COR-L47 (cell line): ENCODE results near the gene CCN5.
"Not testable (repeated sequence)": the region's sequence is repeated elsewhere in the genome, so short reads cannot be mapped to it uniquely, and the experiment has no call there.

Experiments
- DNase-seq: peaks from one replicate; lab custom pipeline; 2025; lab: John Stamatoyannopoulos, UW

Gene CCN5

DNA sequence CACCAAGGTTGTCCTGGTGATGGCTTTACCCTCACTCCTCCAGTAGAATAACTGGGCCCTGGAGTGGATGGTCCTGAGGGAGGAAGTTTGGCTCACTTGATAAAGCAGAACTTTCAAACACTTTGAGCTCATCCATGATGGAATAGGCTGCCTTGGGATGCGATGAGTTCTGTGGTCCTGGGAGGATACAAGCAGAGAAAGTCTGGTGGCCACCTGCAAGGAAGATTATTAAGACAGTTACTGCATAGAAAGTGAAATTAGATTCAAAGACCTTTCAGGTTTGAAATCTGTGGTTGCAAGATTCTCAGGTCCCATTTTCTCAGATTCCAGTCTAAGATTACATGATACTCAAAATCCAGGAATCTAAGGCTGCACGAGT lies 19.9 kb upstream of the CCN5 start:
- DNase-seq: no peak

DNA sequence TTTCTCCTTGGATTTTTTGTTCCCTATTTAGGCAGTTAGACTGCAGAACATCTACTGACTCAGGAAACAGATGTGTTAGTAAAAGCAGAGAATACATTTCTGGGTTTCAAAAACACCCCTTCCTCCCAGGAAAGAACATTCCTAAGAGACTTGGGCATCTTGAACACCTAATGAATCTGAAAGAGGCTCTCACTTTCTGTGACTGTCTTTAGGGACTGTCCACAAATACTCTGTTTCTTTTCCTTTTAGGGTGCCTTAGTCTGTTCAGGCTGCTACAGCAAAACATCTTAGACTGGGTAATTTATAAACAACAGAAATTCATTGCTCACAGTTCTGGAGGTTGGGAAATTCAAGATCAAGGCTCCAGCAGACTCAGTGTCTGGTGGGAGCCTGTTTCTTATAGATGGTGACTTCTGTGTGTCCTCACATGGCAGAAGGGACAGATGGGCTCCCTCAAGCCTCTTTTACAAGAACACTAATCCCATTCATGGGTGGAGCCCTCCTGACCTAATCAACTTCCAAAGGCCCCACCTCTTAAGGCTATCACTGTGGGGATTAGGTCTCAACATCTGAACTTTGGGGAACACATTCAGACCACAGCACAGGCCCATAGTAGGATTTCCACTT lies 19.4 kb upstream of the CCN5 start:
- no peak for DNase-seq

DNA sequence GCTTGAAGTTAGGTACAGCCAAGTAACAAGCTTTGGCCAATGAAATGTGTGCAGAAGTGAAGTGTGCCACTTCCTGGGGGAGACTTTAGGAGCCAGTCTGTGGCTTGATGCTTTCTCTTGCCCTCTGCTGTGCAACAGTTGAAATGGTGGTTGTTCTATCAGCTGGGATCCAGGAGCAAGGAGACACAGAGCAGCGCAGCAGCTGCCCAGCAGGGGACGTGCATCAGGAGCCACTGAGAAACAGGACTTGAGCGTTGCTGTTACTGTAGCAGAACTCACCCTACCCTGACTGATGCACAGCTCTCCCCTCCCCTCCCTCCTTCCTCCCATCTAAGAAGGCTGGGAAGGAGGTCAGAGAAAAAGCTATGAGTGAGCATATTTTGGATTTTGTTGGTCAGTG lies 18.9 kb upstream of the CCN5 start:
- no peak for DNase-seq

DNA sequence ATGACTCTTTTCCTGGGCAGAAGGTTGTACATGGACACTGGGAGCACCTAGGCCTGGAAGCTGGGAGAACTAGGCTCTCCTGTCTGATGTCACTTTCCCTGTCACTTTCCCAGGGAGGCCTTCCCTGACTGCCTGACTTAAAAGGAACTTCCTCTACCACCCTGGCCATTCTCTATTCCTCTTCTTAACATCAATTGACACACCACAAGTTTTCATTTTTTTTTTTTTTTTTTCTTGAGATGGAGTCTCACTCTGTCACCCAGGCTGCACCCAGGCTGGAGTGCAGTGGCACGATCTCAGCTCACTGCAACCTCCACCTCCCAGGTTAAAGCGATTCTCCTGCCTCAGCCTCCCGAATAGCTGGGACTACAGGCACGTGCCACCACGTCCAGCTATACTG lies 18.1 kb upstream of the CCN5 start:
- DNase-seq: not testable (repeated sequence)

DNA sequence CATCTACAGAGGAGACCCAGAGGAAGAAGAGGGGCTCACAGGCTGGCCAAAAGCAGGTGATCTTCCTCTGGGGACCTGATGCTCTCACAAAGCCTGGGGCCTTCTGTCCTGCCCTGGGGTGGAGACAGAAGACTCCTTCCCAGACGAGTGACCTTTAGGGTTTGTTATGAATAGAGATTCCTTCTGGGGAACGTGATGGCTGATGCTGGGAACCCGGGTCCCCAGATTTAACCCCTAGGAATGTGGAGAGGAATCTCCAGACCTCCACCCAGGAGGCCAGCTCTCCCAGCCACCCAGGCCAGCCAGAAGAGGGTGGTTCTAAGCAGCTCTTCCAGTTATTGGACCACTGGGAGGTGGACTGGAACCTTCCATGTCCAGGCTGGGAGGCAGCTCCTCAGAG lies 16.8 kb upstream of the CCN5 start:
- no peak for DNase-seq

DNA sequence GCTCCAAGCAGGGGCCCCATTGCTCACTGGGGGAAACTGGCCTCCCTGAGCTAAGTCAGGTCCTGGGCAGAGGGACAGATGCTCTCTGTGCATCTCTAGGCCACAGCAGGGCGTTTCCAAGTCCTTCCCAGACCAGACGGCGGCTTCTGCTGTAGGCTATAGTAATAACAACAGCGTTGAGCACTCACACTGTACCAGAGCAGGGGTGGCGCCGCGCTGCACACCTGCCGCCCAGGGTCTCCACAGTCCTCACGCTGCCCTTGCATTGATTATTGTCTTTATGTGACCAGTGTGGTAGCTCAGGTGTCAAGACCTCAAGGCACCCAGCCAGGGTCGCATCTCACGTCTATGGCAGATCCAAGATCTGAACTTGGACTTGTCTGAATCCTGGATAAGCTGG lies 14.9 kb upstream of the CCN5 start:
- DNase-seq: no peak

DNA sequence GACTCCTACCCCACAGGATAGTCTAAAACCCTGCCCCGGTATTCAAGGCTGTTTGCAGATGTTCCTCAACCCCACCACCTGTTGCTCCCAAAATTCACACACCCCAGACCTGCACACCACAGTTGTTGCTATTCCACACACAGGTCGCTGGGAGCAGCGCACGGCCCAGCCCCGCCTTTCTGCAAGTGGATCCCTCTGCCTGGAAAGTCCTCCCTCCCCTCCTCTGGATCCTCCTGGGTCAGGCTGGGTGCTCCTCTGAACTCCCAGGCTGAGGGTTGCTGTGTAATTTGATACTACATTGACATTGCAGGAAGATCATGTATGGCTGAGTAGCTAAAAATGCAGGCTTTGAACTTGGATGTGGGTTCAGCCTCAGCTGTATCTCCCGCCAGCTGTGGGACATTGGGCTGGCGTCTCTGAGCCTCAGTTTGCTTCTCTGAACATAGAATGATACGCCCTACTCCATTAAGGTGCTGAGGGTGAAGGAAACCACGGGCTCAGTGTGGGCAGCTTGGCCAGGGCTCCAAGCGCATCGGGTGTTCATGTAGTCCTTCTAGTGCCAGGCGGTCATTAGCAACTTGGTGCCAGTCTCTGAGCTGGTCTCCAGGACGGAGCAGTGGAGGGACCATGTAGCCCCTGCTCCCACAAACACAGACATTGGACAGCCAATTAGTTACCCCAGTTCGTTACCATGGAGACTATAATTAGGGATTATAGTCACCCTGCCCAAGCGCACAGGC lies 13.9 kb upstream of the CCN5 start:
- no peak for DNase-seq

DNA sequence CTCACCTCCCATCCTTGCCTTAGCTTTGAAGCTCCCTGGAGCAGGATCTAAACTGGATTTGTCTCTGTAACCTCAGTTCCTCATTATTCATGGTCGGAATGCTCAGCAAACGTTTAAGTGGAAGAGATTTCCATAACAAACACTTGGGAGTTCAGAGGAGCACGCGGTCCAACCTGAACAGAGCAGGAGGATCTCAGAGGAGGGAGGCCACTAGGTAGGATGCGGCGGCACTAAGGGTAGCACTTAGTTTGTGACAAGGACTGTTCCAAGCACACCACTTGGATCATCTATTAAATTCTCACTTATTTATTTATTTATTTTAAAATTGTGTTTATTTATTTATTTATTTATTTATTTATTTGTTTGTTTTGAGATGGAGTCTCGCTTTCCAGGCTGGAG lies 13.3 kb upstream of the CCN5 start:
- no peak for DNase-seq

DNA sequence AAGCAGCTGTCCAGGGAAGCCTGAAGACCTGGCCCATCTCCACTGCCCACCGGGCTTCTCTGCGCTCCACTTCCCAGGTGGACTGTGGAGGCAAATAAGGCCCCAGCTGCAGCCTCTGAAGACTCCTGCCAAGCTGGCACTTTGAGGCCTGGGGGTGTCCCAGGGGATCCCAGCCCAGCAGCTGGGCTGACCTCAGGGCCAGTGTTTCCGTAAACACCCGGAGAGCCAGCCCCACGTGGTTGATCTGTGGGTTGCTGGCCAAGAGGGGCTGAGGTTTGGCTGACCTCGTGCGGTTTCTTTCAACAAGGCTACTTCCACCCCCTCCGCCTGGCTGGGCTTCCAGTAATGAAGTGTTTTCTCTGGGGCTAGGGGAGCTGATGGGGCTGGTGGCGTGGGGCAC lies 12.4 kb upstream of the CCN5 start:
- no peak for DNase-seq

DNA sequence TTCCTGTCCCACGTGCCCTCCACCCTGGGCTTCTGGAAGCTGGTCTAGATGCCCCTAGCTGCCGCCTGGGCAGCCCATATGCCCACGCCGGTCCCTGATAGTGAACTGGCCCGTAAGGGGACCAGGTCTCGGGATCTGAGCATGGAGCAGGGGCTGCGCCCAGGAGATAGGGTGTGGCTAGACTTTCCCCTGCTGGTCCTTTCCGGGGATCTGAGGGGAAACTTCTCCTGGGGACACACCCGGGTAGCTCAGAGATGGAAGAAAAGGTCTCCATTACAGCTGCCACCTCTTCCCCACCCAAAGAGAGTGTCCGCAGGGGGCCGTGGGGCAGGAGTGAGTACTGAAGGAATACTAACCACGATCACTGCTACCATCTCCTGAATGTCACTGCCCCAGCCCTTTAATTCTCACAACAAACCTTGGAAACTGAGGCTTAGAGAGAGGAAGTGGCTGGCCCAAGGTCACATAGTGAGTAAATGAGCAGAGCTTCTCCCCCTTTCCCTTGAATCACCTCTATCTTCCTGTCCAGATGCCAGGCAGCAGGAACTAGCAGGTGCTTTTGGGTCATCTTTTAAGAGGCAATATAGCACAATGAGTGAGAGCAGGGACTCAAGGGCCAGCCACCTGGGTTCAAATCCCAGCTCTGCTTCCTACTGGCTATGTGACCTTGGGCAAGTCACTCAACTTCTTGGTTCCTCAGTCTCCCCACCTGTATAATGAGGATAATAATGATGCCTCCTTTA lies 11.8 kb upstream of the CCN5 start:
- DNase-seq: no peak

DNA sequence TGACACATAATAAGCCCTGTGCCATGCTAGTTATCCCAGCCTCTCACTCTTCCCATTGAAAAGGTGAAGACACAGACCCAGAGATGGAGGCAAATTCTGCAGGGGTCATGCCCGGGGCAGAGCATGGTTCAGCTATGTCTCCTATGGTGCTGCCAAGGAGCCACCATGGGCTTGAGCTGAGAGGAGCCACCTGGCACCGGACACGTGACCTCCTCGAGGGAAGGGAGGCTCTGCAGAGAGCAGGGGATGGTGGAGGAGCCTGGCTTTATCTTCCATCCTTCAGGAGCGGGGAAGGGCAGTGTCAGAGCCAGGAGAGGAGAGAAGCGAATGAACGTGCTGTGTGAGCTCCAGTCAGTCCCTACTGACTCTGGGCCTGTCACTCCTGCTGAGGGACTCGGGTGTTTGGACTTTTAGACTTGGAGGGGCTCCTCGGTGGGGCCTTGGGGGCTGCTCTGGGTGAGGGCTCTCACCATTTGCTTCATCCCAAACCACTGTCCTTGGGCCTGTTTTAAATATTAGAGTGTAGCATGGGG lies 11.1 kb upstream of the CCN5 start:
- no peak for DNase-seq

DNA sequence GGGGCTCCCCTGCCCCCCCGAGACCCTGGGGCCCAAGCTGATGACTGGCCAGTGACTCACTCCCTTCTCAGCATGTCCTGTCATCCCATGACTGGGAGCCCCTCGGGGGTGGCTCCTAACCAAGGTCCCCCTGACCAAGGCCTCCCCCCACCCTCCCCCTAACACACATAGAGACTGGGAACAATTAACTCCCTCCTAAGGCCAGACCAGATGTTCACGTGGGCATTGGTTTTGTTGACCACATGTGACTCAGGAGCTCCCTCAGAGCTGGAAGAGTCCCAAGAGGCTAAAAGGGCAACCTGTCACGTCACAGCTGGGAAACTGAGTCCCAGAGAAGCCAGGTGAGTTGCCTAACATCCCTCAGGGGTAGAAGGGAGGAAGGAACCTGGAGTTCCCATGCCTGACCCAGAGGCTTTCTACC lies 10.6 kb upstream of the CCN5 start:
- no peak for DNase-seq

DNA sequence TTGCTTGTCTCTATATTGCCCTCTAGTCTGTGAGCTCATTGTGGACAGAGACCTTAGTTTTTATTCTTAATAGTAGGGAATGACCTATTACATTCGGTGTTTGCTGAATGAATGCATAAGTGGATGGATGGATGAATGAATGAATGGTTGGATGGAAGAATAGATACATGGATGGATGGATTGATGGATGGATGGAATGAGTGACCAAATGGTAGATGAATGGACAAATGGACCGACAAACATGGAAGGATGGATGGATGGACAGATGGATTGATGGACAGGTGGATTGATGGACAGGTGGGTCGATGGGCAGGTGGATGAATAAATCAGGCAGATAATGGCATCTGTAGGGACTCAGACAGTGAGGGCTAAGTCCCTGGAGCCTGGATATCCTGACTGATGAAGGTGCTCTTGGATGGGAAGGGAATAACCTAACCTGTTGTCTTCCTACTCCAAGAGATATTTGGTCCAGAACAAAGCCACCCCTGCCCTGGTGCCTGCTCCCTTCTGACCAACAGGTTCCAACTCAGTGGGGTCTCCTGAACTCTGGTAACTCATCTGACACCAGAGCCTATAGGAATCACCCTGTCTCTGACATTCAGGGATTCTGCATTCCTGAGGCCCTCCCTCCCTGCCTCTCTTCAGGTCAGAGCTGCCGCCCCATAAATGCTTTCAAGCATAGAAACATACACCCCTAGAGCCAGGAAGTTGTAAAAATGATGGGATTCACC lies 9.6 kb upstream of the CCN5 start:
- DNase-seq: no peak

DNA sequence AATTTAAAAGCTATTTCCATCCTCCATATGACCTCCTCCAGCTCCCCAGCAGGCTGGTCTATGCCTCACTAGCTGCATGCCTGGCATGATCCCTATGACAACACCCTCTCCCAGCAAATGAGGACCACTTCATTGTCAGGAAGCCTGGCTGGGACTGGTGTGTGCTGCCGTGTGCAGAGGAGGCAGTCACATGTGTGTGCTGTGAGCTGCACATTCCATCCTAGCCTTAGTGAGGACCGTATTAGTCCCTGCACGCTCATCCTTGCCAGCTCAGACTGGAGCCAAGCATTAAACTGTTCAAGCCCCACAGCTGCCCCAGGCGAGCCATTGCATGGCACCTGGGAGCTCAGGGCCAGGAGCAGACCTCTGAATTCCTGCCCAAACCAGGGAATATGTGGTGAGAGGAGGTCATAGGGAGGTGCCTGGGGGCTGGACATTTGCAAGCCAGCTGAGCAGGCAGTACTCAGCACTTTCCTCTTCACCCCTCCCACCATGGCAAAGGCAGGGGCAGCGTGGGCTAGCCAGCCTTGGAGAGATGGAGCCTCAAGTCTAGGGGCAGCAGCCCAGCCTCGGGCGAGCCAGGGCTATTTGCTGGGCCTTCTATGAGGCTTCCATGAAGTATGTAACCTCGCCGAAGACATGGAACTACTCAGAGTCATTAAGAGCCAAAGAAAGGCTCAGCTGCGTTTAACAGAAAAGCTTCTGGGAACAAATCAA lies 8.7 kb upstream of the CCN5 start:
- DNase-seq: no peak

DNA sequence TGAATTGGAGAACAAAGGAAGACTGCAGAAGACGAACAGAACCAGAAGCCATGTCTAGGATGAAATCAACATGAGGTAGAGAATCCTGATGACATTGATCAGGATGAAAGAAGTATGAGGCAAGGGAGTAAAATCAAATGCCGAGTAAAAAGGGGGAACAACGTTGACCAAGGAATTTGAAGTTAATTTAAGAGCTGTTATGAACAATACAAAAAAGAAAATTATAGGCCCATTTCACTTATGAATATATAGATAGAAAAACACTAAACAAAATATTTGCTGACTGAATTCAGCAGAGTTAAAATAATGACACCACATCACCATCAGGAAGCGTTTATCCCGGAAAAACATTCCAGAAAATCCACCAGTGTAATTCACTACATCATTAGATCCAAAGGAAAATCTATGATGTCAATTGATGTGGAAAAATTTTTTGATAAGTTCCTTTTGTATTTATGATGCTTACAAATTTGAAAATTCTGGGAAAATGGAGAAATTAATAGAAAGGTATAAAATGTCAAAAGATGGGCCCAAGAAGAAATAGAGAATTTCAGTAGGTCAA lies 8.1 kb upstream of the CCN5 start:
- no peak for DNase-seq

DNA sequence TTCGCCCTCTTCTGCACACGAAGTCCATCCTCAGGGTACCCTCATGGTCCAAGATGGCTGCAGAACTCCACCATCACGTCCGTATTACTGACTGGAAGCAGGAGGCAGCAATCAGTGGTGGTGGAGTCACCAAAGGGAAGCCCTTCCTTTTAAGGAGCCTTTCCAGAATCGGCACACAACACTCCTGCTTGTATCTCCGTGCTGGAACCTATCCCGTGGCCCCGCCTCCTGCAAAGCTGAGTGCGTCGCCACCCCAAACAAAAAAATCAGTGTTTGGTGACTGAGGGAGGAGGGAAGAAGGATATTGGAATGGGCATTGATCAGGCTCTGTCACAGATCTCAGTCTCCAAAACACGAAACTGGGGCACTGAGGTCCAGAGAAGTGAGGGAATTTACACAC lies 5.8 kb upstream of the CCN5 start:
- no peak for DNase-seq

DNA sequence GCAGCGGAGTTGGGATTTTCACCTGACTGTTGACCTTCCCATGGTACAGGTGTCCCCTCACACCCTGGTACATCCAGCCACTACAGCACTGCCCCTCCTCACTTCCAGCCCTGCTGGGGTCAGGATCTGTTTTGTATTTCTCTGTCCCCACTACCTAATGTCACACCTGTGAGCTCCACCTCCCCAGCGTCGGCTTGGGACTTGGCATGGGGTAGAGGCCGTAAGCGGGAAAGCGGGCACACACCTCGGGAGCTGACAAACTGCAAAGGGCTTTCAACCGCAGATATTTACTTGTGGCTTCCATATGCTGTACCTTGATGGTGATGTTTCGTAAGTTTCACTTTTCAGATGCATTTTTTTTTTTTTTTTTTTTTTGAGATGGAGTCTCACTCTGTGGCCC lies 5.4 kb upstream of the CCN5 start:
- no peak for DNase-seq

DNA sequence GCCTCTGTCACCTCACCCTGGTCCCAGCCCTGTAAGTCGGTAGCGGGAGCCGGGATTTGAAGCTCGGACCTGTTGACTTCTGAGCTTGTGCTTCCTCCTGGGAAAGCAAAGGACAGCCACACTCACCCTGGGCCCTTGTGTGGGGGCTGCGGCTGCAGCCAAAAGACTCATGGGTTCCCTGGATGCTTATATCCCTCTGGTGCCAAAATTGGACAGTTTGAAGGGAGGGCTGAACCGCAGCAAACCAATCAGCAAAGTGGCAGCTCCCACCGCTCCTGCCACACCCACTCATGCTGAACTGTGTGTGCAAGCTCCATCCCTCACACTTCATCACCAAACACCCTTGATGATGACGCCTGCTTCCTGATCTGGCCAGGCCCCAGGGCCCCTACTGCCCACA lies 3.9 kb upstream of the CCN5 start:
- no peak for DNase-seq

DNA sequence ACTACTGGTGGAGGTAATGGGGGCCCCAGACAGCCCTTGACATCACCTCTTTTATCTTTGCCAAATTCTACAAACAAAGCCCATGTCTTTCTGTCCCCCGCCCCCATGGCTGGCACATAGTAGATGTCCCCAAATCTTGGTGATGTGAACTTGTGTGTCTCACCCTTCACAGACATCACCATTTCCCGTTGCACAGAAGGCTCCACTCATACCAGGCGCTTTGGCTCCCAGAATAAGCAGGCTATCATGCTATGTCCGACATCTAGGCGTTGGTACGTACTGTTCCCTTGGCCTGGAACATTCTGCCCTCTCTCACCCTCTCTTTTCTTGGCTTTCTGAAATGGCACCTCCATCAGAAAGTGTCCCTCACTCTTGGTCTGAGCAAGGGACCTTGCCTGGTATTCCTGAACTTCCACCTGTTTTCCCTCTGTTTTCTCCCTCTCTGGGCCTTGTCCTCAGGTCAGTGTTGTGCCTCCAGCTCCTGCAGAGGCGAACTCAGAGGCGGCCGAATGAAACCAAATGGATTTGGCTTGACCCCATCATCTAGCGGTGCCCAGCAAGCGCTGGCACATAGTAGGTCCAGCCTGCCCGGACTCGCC lies 968 bp upstream of the CCN5 start:
- no peak for DNase-seq

DNA sequence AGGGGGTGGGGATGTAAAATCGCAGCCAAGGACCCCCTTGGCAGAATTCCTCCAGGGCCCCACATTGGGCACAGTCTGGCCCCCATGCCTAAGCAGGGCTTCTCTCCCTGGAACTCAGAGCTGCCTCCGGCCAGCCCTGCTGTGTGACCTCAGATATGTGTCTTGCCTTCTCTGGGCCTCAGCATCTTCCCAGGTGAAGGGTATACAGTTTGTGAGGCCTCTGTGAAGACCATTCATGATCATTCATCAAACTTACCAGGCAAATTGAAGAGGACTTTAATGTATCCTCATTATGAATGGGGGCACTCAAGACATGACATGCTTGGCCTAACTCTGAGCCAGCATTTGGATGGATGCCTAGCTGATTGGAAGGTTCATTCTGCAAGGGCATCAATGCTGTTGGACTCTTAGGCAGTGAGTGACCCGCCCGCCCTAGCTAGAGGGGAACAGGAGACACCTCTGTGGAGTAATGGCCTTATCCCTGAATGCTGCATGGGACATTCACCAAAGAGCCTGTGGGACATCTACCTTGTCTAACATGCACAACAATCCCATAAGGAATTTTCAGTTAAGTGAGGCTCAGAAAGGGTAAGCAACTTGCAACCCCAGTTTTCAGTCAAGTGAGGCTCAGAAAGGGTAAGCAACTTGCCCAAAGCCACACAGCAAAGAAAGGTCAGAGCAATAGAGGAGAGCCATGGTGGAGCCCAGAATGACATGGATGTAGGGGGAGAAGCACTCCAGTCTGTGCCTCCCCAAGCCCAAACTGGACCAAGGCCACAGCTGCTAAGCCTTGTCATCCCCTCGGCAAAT lies 535 bp downstream of the CCN5 start:
- DNase-seq: no peak
